Astrocyte (in vitro differentiated cells and primary cell): ENCODE measurements around the gene METTL26.

Experiments used
- CTCF ChIP-seq: IDR thresholded peaks from 2 replicates; pipeline ENCODE4 v1.5.1; 2011; ENCODE audit warnings: low read depth, mild to moderate bottlenecking, inconsistent platforms, low read length, moderate library complexity; ENCODE audit not compliant: insufficient read depth
- EZH2 ChIP-seq: IDR thresholded peaks from 2 replicates; pipeline ENCODE4 v1.6.1; 2012; ENCODE audit warnings: mild to moderate bottlenecking, low read length, inconsistent platforms; ENCODE audit not compliant: insufficient read depth

GRCh38 chr16:608019-608418 lies 28.1 kb downstream of the METTL26 start:
- no peak for TF ChIP-seq CTCF
- no peak for TF ChIP-seq EZH2
